CD4-positive, alpha-beta T cell treated with Interleukin-17A for 4 hours (primary cell): Measurements from ENCODE around the gene SIRPB2.
A peak's percentile ranks its signal among the peaks of the same experiment; 100 is the strongest.

Experiments used
- DNase-seq: peaks from one replicate; pipeline ENCODE4 v3.0.0-alpha.2; 2020; ENCODE audit warnings: mixed read lengths

SIRPB2 gene

GRCh38 chr20:1438361-1438760 lies 52.9 kb downstream of the SIRPB2 start:
- no peak for DNase-seq

- peak; percentile 89 for DNase-seq
Measured at GRCh38 chr20:1437235-1437904, 53.9 kb downstream of the SIRPB2 start.

- no peak for DNase-seq
Measured at GRCh38 chr20:1436263-1436662, 55.0 kb downstream of the SIRPB2 start.

GRCh38 chr20:1435337-1435699 lies 55.9 kb downstream of the SIRPB2 start:
- DNase-seq = no peak

- DNase-seq = peak; percentile 47
Measured at GRCh38 chr20:1434571-1435336, 56.5 kb downstream of the SIRPB2 start.

GRCh38 chr20:1431158-1431557 lies 60.1 kb downstream of the SIRPB2 start:
- DNase-seq = no peak

GRCh38 chr20:1430004-1430451 lies 61.2 kb downstream of the SIRPB2 start:
- DNase-seq = no peak

- no peak for DNase-seq
Measured at GRCh38 chr20:1429143-1429728, 62.0 kb downstream of the SIRPB2 start.

- DNase-seq = no peak
Measured at GRCh38 chr20:1427457-1428054, 63.7 kb downstream of the SIRPB2 start.

- DNase-seq = no peak
Measured at GRCh38 chr20:1426231-1426849, 64.9 kb downstream of the SIRPB2 start.
